Panc1 (cell line): ENCODE data around the gene DPEP2. TPM values are rescaled to one million over a fixed set of nuclear protein-coding genes. Genes with fewer than 3 reads are reported as not detected.

Experiments
- ATAC-seq: fragments of 200-7000 bp; cut with Tn5 transposase; 2 replicates; pipeline ENCODE4 v1.9.1; 2020; ENCODE audit warnings: mild to moderate bottlenecking, moderate library complexity
- BruUV-seq: library from RNA; stranded (reverse); fragments of 400-500 nt; replicated peaks from 2 replicates; lab custom pipeline; 2021; lab: Mats Ljungman, UMichigan
- CTCF ChIA-PET: fragments of 300-600 bp; sonication (Branson Sonifier 250); formaldehyde crosslinking; loops from one replicate; lab custom pipeline; 2022; ENCODE audit warnings: antibody characterized with exemption; lab: Charles Lee
- POLR2A ChIA-PET: fragments of 300-600 bp; sonication (Branson Sonifier 250); formaldehyde crosslinking; loops from one replicate; lab custom pipeline; 2022; ENCODE audit warnings: antibody characterized with exemption; lab: Charles Lee
- DNase-seq: peaks from one replicate; pipeline ENCODE4 v3.0.0-alpha.2; 2010; ENCODE audit warnings: low read depth, low spot score
- H3K27ac ChIP-seq: 2 replicates; pipeline ENCODE4 v1.5.1; 2011; ENCODE audit warnings: mild to moderate bottlenecking, low read length, inconsistent platforms
- H3K27me3 ChIP-seq: fragments of 200-500 bp; sonication (Bioruptor generic); 2 replicates; pipeline ENCODE4 v1.6.0; 2014; ENCODE audit warnings: low read length, inconsistent platforms; ENCODE audit not compliant: control insufficient read depth, insufficient read depth
- H3K36me3 ChIP-seq: fragments of 200-500 bp; sonication (Bioruptor generic); 2 replicates; pipeline ENCODE4 v1.5.1; 2014; ENCODE audit warnings: inconsistent platforms, mild to moderate bottlenecking, low read length, moderate library complexity; ENCODE audit not compliant: control insufficient read depth, insufficient read depth
- H3K4me1 ChIP-seq: 2 replicates; pipeline ENCODE4 v1.5.1; 2011; ENCODE audit warnings: inconsistent platforms, mild to moderate bottlenecking, low read length, moderate library complexity; ENCODE audit not compliant: control insufficient read depth, insufficient read depth
- H3K4me3 ChIP-seq, 2 experiments: 2 replicates each; pipeline ENCODE4 v1.5.1; 2011 to 2012; ENCODE audit warnings: low read depth in 2 of 2, low read length in 2 of 2, mild to moderate bottlenecking in 2 of 2, inconsistent platforms in 1 of 2, moderate library complexity in 1 of 2
- H3K9me3 ChIP-seq: fragments of 200-500 bp; sonication (Bioruptor generic); 2 replicates; pipeline ENCODE4 v1.5.1; 2014; ENCODE audit warnings: low read depth, mild to moderate bottlenecking, inconsistent platforms, low read length, moderate library complexity; ENCODE audit not compliant: control insufficient read depth, insufficient read depth
- POLR2AphosphoS5 ChIP-seq: IDR thresholded peaks from 2 replicates; pipeline ENCODE4 v1.6.1; 2012; ENCODE audit warnings: mild to moderate bottlenecking, low read depth, low read length, moderate library complexity
- SIN3A ChIP-seq: IDR thresholded peaks from 2 replicates; pipeline ENCODE4 v1.6.1; 2012; ENCODE audit warnings: low read depth, mild to moderate bottlenecking, low read length, moderate library complexity, borderline replicate concordance; ENCODE audit not compliant: insufficient read depth
- TCF7L2 ChIP-seq: IDR thresholded peaks from 2 replicates; pipeline ENCODE4 v1.6.1; 2011; ENCODE audit warnings: mild to moderate bottlenecking, low read depth, low read length, inconsistent platforms
- in situ Hi-C: cut with HindIII; loops from 2 replicates; pipeline ENCODE4 v1.10.0; 2016; ENCODE audit warnings: low sequenced_read_pairs, low pct_unique_long_range_greater_than_20kb
- intact Hi-C: fragments of 100-400 bp; cut with micrococcal nuclease; formaldehyde crosslinking; loops from one replicate; pipeline ENCODE4 v1.10.0; 2022; ENCODE audit not compliant: unreplicated experiment
- total RNA-seq: library from RNA; stranded (reverse); gene quantifications from one replicate; pipeline ENCODE4 v1.2.1, GENCODE V29; 2021; ENCODE audit not compliant: unreplicated experiment
- TF ChIP-seq, protein P1 (sequence below): fragments of 450-650 bp; IDR thresholded peaks from 2 replicates; pipeline ENCODE4 v1.5.1; 2017; ENCODE audit warnings: mild to moderate bottlenecking
- TF ChIP-seq, protein P2 (sequence below), 2 experiments: IDR thresholded peaks; 2 replicates each; pipeline ENCODE4 v1.6.1; 2011 to 2012; ENCODE audit warnings: low read depth in 2 of 2, control low read depth in 1 of 2, low read length in 1 of 2, mild to moderate bottlenecking in 1 of 2, moderate library complexity in 1 of 2; ENCODE audit not compliant: insufficient read depth in 1 of 2

DPEP2 gene
- total RNA-seq, 1 experiment from 2014 or later, result not detected

GRCh38 chr16:68019167-68019680 lies 19.9 kb upstream of the DPEP2 start:
- Histone ChIP-seq H3K4me3 (no peak overlapping the region), H3K9me3 (no peaks in the 10 kb centered on the region), H3K27me3 (no peaks in the 10 kb centered on the region), H3K4me1 (peaks cover 5% of the 10 kb centered on the region), H3K36me3 (peaks cover 8% of the 10 kb centered on the region; the same call in 1 of the 2 replicates), H3K27ac (no peak overlapping the region)
- BruUV-seq, result no TSS peak
- intact Hi-C loops, result no loop called here
- in situ Hi-C loops, result no loop called here
- POLR2A ChIA-PET, result no interaction called here
- CTCF ChIA-PET, result interaction anchor here (0.7 kb wide), 1 partner anchor 21 kb away, joined by 3 read pairs; no protein-coding TSS in a partner anchor
- ATAC-seq, result no peak
- TF ChIP-seq TCF7L2 (no peak), POLR2AphosphoS5 (no peak), SIN3A (no peak)
- TF ChIP-seq, protein P1, sequence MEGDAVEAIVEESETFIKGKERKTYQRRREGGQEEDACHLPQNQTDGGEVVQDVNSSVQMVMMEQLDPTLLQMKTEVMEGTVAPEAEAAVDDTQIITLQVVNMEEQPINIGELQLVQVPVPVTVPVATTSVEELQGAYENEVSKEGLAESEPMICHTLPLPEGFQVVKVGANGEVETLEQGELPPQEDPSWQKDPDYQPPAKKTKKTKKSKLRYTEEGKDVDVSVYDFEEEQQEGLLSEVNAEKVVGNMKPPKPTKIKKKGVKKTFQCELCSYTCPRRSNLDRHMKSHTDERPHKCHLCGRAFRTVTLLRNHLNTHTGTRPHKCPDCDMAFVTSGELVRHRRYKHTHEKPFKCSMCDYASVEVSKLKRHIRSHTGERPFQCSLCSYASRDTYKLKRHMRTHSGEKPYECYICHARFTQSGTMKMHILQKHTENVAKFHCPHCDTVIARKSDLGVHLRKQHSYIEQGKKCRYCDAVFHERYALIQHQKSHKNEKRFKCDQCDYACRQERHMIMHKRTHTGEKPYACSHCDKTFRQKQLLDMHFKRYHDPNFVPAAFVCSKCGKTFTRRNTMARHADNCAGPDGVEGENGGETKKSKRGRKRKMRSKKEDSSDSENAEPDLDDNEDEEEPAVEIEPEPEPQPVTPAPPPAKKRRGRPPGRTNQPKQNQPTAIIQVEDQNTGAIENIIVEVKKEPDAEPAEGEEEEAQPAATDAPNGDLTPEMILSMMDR, result no peak
- TF ChIP-seq, protein P2, sequence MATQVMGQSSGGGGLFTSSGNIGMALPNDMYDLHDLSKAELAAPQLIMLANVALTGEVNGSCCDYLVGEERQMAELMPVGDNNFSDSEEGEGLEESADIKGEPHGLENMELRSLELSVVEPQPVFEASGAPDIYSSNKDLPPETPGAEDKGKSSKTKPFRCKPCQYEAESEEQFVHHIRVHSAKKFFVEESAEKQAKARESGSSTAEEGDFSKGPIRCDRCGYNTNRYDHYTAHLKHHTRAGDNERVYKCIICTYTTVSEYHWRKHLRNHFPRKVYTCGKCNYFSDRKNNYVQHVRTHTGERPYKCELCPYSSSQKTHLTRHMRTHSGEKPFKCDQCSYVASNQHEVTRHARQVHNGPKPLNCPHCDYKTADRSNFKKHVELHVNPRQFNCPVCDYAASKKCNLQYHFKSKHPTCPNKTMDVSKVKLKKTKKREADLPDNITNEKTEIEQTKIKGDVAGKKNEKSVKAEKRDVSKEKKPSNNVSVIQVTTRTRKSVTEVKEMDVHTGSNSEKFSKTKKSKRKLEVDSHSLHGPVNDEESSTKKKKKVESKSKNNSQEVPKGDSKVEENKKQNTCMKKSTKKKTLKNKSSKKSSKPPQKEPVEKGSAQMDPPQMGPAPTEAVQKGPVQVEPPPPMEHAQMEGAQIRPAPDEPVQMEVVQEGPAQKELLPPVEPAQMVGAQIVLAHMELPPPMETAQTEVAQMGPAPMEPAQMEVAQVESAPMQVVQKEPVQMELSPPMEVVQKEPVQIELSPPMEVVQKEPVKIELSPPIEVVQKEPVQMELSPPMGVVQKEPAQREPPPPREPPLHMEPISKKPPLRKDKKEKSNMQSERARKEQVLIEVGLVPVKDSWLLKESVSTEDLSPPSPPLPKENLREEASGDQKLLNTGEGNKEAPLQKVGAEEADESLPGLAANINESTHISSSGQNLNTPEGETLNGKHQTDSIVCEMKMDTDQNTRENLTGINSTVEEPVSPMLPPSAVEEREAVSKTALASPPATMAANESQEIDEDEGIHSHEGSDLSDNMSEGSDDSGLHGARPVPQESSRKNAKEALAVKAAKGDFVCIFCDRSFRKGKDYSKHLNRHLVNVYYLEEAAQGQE (IDR thresholded peaks at IDR 0.05; ENCODE audit: insufficient read depth in 1 of 2, low read depth in 2 of 2, low read length in 1 of 2), result no peak
- DNase-seq, result no peak

DNA sequence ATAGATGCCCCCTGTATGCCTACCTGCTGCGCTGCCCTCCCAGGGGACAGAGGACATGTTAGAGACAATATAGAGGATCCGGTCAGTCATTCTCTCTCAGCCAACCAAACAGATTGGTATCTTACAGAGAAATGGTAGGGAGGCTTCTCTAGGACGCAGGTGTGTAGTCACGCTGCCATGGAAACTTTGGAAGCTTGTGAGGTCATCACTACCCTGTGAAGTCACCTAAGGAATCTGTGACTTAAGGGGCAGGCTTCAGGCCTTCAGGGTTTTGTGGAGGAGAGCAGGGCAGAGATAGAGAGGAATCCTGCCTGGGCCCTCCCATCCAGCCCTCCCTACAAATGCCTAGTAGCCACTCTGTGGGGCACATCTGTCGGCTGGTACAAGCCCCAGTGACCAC lies 16.4 kb upstream of the DPEP2 start, which contains the start of gene DPEP2NB:
Gene DPEP2NB, minus strand, starts transcription at position 231 of the 400 bp plus-strand sequence. Its CDS starts 141 bp downstream, at position 90.
- H3K9me3 ChIP-seq, result no peaks in the 10 kb centered on the region
- no peaks in the 10 kb centered on the region for H3K36me3 ChIP-seq
- TF ChIP-seq TCF7L2 (no peak), POLR2AphosphoS5 (no peak), SIN3A (no peak)
- TF ChIP-seq, protein P2 (IDR thresholded peaks at IDR 0.05; ENCODE audit: insufficient read depth in 1 of 2, low read depth in 2 of 2, low read length in 1 of 2), result no peak
- TF ChIP-seq, protein P1, result no peak
- no peak for DNase-seq
- intact Hi-C loops, result no loop called here
- in situ Hi-C loops, result no loop called here
- ATAC-seq, result no peak
- no peaks in the 10 kb centered on the region for H3K4me1 ChIP-seq
- BruUV-seq, result no TSS peak
- ChIA-PET POLR2A (no interaction called here), CTCF (no interaction called here)
- no peaks in the 10 kb centered on the region for H3K27me3 ChIP-seq
- H3K4me3 ChIP-seq, result no peak within 1 kb of the TSS
- no peak within 1 kb of the TSS for H3K27ac ChIP-seq
